Peyer's patch (tissue), 4 donors: Measurements from ENCODE around the gene CADPS2.

Experiments
- POLR2A ChIP-seq, 2 donors: fragments of 450-650 bp; IDR thresholded peaks; one replicate each; pipeline ENCODE4 v1.5.1; 2017; ENCODE audit warnings: antibody characterized with exemption in 2 of 2, mild to moderate bottlenecking in 2 of 2, moderate library complexity in 2 of 2
- TF ChIP-seq, protein P1 (sequence below), 6 experiments: fragments of 450-650 bp in 4 of 6; fragments of 200-600 bp in 2 of 6; sonication (generic) in 1 of 6; IDR thresholded peaks; one replicate each; pipeline ENCODE4 v1.5.1; 2017 to 2019; ENCODE audit warnings: antibody characterized with exemption in 6 of 6, mild to moderate bottlenecking in 3 of 6, moderate library complexity in 1 of 6

DNA sequence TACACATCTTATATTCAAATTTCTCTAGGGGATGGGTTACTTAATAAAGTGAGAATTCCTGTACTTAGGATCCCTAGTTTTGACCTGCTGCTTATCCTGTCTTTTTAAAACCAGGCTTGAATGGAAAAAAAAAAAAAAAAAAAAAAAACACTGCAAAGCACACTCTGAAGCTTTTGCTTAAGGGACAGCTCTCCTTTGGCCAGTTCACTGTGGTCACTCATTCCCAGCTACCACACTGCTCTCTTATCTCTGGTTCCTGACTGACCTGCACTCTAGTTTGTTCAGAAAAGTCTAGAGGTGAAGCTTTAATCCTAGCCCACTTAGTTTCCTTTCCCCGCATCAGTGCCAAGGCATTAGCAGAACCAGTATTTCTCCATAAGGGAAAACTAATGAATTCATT is 82.4 kb downstream of the CADPS2 start:
- TF ChIP-seq, protein P1, sequence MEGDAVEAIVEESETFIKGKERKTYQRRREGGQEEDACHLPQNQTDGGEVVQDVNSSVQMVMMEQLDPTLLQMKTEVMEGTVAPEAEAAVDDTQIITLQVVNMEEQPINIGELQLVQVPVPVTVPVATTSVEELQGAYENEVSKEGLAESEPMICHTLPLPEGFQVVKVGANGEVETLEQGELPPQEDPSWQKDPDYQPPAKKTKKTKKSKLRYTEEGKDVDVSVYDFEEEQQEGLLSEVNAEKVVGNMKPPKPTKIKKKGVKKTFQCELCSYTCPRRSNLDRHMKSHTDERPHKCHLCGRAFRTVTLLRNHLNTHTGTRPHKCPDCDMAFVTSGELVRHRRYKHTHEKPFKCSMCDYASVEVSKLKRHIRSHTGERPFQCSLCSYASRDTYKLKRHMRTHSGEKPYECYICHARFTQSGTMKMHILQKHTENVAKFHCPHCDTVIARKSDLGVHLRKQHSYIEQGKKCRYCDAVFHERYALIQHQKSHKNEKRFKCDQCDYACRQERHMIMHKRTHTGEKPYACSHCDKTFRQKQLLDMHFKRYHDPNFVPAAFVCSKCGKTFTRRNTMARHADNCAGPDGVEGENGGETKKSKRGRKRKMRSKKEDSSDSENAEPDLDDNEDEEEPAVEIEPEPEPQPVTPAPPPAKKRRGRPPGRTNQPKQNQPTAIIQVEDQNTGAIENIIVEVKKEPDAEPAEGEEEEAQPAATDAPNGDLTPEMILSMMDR (IDR thresholded peaks at IDR 0.05) = no peak
- no peak for TF ChIP-seq POLR2A (IDR thresholded peaks at IDR 0.05)
